GM12864 (cell line): Measurements from ENCODE around the gene PLSCR3.
"Not testable (repeated sequence)": the region's sequence is repeated elsewhere in the genome, so short reads cannot be mapped to it uniquely, and the experiment has no call there.

Experiments used
- DNase-seq: peaks from one replicate; pipeline ENCODE4 v3.0.0-alpha.2; 2011; ENCODE audit warnings: low read depth
- H3K4me3 ChIP-seq: 2 replicates; pipeline ENCODE4 v1.5.1; 2011; ENCODE audit warnings: mild to moderate bottlenecking, low read depth, low read length, control low read depth
- CTCF ChIP-seq: IDR thresholded peaks from 2 replicates; pipeline ENCODE4 v1.5.1; 2011; ENCODE audit warnings: low read depth, mild to moderate bottlenecking, moderate library complexity, low read length, control low read depth, inconsistent platforms; ENCODE audit errors: missing control alignments

The PLSCR3 gene

GRCh38 chr17:7380321-7380720 lies 14.0 kb downstream of the PLSCR3 start:
- no peak overlapping the region for H3K4me3 ChIP-seq
- no peak for DNase-seq

DNA sequence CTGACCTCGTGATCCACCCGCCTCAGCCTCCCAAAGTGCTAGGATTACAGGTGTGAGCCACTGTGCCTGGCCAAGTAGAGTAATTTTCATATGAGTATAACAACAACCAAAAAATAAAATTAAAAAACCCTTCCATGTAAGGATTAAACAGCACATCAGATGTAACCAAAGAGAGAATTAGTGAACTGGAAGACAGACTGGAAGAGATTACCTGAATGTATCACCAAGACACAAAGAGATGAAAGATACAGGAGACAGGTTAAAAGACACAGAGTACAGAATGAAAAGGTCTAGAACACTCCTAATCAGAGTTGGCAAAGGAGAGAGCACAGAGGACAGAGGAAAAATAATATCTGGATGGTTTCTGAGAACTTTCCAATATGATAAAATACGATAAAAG lies 15.2 kb downstream of the PLSCR3 start:
- no peak for TF ChIP-seq CTCF
- DNase-seq = no peak
- H3K4me3 ChIP-seq = no peak overlapping the region

More at GRCh38 chr17:7380321-7380720, 14.0 kb downstream of the PLSCR3 start:
- no peak for TF ChIP-seq CTCF

GRCh38 chr17:7374353-7374752 lies 20.0 kb downstream of the PLSCR3 start:
- no peak for TF ChIP-seq CTCF

GRCh38 chr17:7370853-7371252 lies 23.5 kb downstream of the PLSCR3 start:
- no peak overlapping the region for H3K4me3 ChIP-seq
- no peak for TF ChIP-seq CTCF
- no peak for DNase-seq

More at GRCh38 chr17:7374353-7374752, 20.0 kb downstream of the PLSCR3 start:
- DNase-seq = no peak
- no peak overlapping the region for H3K4me3 ChIP-seq

DNA sequence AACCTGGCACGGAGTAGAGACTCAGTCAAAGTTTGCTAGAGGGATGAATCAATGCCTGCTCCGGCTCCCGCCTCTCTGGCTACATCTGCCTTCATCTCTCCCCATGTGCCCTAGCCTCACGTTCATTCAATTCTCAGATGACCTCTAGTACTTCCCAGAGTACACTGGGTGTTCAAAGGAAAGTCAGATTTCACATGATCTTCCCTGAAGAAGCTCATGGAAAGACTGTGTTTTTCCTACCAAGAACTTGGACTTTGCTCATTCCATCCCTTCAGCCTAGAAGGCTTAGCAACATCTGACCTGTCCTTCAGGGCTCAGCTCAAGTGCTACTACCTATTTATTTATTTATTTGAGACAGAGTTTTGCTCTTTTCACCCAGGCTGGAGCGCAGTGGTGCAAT lies 24.5 kb downstream of the PLSCR3 start:
- TF ChIP-seq CTCF = no peak
- no peak for DNase-seq
- H3K4me3 ChIP-seq = no peak overlapping the region

DNA sequence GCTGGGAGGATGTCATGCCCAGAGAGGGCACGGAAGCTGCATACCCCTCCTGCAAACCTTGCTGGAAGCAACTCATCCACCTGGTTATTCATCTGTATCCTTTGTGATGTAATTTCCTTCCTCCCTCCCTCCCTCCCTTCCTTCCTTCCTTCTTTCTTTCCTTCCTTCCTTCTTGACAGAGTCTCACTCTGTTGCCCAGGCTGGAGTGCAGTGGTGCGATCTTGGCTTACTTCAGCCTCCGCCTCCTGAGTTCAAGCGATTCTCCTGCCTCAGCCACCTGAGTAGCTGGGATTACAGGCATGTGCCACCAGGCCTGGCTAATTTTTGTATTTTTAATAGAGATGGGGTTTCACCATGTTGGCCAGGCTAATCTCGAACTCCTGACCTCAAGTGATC lies 25.7 kb downstream of the PLSCR3 start:
- DNase-seq, H3K4me3 ChIP-seq: not testable (repeated sequence)

GRCh38 chr17:7367918-7368598 lies 26.3 kb downstream of the PLSCR3 start:
- no peak for TF ChIP-seq CTCF
- no peak for DNase-seq
- H3K4me3 ChIP-seq = no peak overlapping the region
